Transverse colon (tissue), 4 donors: Measurements from ENCODE around the gene ADCY2. TPM values are rescaled to one million over a fixed set of nuclear protein-coding genes. Genes with fewer than 3 reads are reported as not detected.

Experiments used
- DNase-seq: peaks from one replicate; pipeline ENCODE4 v3.0.0-alpha.2; 2019
- H3K27ac ChIP-seq, 4 donors: fragments of 200-600 bp; sonication (generic); 2 replicates each; pipeline ENCODE4 v1.5.1; 2016 to 2018; ENCODE audit warnings: inconsistent platforms in 4 of 4
- H3K27me3 ChIP-seq: fragments of 200-600 bp; sonication (generic); 2 replicates; pipeline ENCODE4 v1.5.1; 2017; ENCODE audit warnings: inconsistent platforms
- H3K36me3 ChIP-seq, 4 donors: fragments of 200-600 bp; sonication (generic); 2 replicates each; pipeline ENCODE4 v1.5.1; 2017 to 2019; ENCODE audit warnings: inconsistent platforms in 4 of 4
- H3K4me1 ChIP-seq, 4 donors: fragments of 200-600 bp; sonication (generic); 2 replicates each; pipeline ENCODE4 v1.5.1; 2017 to 2020; ENCODE audit warnings: inconsistent platforms in 4 of 4
- H3K4me3 ChIP-seq, 4 donors: fragments of 200-600 bp; sonication (generic); 1 replicate in 1 of 4; 2 replicates in 3 of 4; pipeline versions ENCODE4 v1.5.1 to v1.6.1; 2017 to 2019; ENCODE audit warnings: inconsistent platforms in 4 of 4
- H3K9me3 ChIP-seq, 2 donors: fragments of 200-600 bp; sonication (generic); 2 replicates each; pipeline ENCODE4 v1.5.1; 2017 to 2019; ENCODE audit warnings: inconsistent platforms in 2 of 2
- EP300 ChIP-seq: sonication (generic); formaldehyde crosslinking; IDR thresholded peaks from one replicate; pipeline ENCODE4 v1.6.1; 2017; ENCODE audit warnings: antibody characterized with exemption, low read depth
- POLR2A ChIP-seq: fragments of 450-650 bp; IDR thresholded peaks from one replicate; pipeline ENCODE4 v1.6.1; 2016; ENCODE audit warnings: antibody characterized with exemption, mild to moderate bottlenecking, moderate library complexity
- POLR2AphosphoS5 ChIP-seq, 3 donors: sonication (generic); formaldehyde crosslinking; IDR thresholded peaks; one replicate each; pipeline ENCODE4 v1.6.1; 2016; ENCODE audit warnings: antibody characterized with exemption in 3 of 3
- WGBS, 2 donors: methylation state at CpG; one replicate each; pipeline ENCODE4 v1.1.5; 2018; ENCODE audit warnings: low coverage in 1 of 2; 5-methylcytosine and 5-hydroxymethylcytosine counted together
- in situ Hi-C, 4 donors: fragments of 200-750 bp; cut with MboI; loops; one replicate each; pipeline versions ENCODE4 v1.15.0 to v1.15.1; 2017; ENCODE audit warnings: low sequenced_read_pairs in 3 of 4, low pct_ligation_motif_present in 1 of 4, low pct_unique_long_range_greater_than_20kb in 1 of 4
- intact Hi-C: fragments of 100-400 bp; cut with DNase I; formaldehyde crosslinking; loops from one replicate; pipeline ENCODE4 v1.15.1; 2023; ENCODE audit warnings: low total_unique reads
- total RNA-seq, 4 donors: library from RNA; depleted of rRNA; stranded (reverse); fragments of >200 nt; gene quantifications; one replicate each; pipeline ENCODE4 v1.1.0, GENCODE V29; 2016
- TF ChIP-seq, protein P1 (sequence below), 5 experiments: fragments of 200-600 bp in 3 of 5; fragments of 450-650 bp in 2 of 5; sonication (generic) in 3 of 5; IDR thresholded peaks; 1 replicate in 2 of 5; 2 replicates in 3 of 5; pipeline ENCODE4 v1.5.1; 2016 to 2017; ENCODE audit warnings: antibody characterized with exemption in 5 of 5, inconsistent platforms in 3 of 5, mild to moderate bottlenecking in 2 of 5, moderate library complexity in 1 of 5

Gene ADCY2
- total RNA-seq, 4 donors from 2014 or later, result 1.4 to 4.5 (median 3.1) TPM

DNA sequence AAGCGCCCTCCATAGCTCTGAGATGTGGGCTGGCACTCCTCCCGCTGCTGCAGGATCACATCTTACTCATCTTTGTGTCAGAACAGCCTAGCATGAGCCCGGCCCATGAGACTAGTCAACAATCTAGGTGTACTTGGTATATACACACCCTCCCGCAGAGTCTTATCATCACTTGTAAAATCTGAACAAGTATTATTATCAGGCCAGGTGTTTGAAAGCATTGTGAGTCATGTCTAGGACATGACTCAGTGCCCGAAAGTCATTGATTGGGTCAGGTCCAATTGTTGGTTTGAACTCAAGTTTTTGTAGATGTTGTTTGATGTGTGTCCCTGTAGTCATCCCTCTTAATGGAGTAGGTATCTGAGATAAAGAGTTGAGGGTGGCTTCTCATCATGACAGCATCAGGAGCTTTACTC, 346.3 kb downstream of the ADCY2 start:
- DNase-seq, result no peak

DNA sequence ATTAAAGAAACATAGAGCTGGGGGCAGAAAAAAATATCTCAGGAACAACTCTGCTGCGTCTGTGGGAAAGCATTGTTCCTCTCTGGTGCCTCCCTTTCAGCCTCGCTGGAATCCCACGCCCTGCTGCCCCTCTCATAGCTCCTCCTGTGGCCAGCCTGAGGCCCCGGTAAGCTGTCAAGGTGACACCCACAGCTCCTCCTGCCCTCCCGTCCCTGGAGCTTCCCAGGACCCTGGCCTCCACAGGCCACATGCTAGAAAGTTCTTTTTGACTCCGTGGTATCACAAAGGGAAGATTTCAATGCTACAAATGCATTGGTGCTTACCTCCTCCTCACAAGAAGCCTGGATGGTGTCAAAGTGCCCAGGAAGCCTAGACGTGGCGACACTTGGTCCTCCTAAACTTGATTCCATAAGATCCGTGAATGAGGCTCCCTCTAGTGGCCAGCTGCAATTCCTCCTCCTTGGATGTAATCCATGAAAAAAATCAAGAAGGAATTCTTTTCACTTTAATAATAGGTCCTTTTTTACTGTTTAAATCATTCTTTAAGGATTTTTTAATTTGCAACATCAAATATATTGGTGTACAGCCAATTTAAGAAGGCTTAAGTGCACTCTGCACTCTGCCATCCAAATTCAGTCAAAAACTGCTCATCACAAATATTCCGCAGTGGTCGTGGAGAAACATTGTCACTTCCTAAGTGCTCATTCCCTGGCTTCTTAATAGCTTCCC, 350.1 kb downstream of the ADCY2 start:
- peak; percentile 65 for DNase-seq
- Histone ChIP-seq H3K27ac (no peak overlapping the region), H3K9me3 (no peaks in the 10 kb centered on the region), H3K27me3 (no peaks in the 10 kb centered on the region), H3K4me1 (no peaks in the 10 kb centered on the region), H3K4me3 (no peak overlapping the region), H3K36me3 (no peaks in the 10 kb centered on the region)
- TF ChIP-seq EP300, result no peak
- TF ChIP-seq, protein P1, sequence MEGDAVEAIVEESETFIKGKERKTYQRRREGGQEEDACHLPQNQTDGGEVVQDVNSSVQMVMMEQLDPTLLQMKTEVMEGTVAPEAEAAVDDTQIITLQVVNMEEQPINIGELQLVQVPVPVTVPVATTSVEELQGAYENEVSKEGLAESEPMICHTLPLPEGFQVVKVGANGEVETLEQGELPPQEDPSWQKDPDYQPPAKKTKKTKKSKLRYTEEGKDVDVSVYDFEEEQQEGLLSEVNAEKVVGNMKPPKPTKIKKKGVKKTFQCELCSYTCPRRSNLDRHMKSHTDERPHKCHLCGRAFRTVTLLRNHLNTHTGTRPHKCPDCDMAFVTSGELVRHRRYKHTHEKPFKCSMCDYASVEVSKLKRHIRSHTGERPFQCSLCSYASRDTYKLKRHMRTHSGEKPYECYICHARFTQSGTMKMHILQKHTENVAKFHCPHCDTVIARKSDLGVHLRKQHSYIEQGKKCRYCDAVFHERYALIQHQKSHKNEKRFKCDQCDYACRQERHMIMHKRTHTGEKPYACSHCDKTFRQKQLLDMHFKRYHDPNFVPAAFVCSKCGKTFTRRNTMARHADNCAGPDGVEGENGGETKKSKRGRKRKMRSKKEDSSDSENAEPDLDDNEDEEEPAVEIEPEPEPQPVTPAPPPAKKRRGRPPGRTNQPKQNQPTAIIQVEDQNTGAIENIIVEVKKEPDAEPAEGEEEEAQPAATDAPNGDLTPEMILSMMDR (IDR thresholded peaks at IDR 0.05), result peak; percentile 72 to 92 (median 84)
- in situ Hi-C loops, result loop anchor here in 3 of 4 donors (10.0 kb wide), 2 partner anchors 351 to 981 kb away; partner anchors contain the start of gene ADCY2 (in 1 of the 3)
- WGBS, 2 donors, result 0 to 40% methylated on average over 3 to 11 of the region's 11 CpGs
- intact Hi-C loops, result no loop called here

More for the DNA sequence above, 346.3 kb downstream of the ADCY2 start:
- WGBS, 2 donors, result 40 to 48% methylated on average over 4 to 5 of the region's 5 CpGs
- H3K36me3 ChIP-seq, result no peaks in the 10 kb centered on the region
- intact Hi-C loops (no loop called here), in situ Hi-C loops (loop anchor here in 3 of 4 donors (10.0 kb wide), 2 partner anchors 347 to 977 kb away; partner anchors contain the start of gene ADCY2 (in 1 of the 3))
- no peak overlapping the region for H3K4me3 ChIP-seq
- no peaks in the 10 kb centered on the region for H3K27me3 ChIP-seq
- H3K27ac ChIP-seq, result no peak overlapping the region
- no peak for TF ChIP-seq EP300
- TF ChIP-seq, protein P1 (IDR thresholded peaks at IDR 0.05), result no peak
- TF ChIP-seq POLR2A, result no peak
- no peak for TF ChIP-seq POLR2AphosphoS5 (IDR thresholded peaks at IDR 0.05)
- no peaks in the 10 kb centered on the region for H3K4me1 ChIP-seq
- H3K9me3 ChIP-seq, result no peaks in the 10 kb centered on the region

DNA sequence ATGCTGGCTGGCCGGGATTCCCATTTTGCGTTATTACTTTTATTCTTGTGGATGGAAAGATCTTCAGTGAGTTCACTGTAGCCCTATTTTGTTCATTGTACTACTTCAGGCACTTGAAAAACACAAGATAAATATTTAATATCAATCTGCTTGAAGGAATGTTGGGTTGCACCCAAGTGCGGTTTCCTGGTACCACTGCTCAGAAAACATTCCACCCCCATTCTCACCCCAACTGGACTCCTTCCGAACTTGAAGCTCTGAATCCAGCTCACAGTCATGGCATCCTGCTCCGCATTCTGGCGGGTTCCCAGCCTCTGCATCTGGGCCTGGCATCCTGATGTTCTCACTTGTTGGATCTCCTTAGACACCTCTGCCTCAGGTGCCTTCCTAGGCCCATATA, 351.8 kb downstream of the ADCY2 start:
- Histone ChIP-seq H3K4me1 (no peaks in the 10 kb centered on the region), H3K4me3 (no peak overlapping the region), H3K27me3 (no peaks in the 10 kb centered on the region), H3K9me3 (no peaks in the 10 kb centered on the region), H3K36me3 (no peaks in the 10 kb centered on the region), H3K27ac (no peak overlapping the region)
- in situ Hi-C loops, result loop anchor here in 3 of 4 donors (10.0 kb wide), 2 partner anchors 353 to 983 kb away; partner anchors contain the start of gene ADCY2 (in 1 of the 3)
- intact Hi-C loops, result no loop called here
- 65 to 90% methylated on average over 4 to 6 of the region's 6 CpGs for WGBS, 2 donors
- TF ChIP-seq, protein P1 (IDR thresholded peaks at IDR 0.05), result no peak
- no peak for TF ChIP-seq POLR2AphosphoS5 (IDR thresholded peaks at IDR 0.05)
- TF ChIP-seq POLR2A, result no peak
- TF ChIP-seq EP300, result no peak
- DNase-seq, result no peak

DNA sequence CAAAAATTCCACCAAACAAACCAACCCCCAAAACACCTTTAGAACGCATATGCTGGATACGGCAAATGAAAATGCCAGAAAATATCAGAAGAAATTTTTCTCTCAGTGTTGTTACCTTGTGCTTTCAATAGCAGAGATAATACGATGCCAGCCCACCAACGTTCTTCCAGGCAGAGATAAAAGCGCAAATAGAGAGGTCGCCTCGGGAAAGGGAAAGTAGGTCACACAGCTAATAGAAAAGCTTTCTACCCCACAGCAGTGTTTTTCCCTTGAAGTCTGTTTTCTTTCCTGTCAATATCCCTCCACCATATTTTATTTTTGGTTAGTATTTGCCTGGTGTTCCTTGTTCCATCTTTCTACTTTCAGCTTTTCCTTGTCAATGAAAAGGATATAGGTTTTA, 353.7 kb downstream of the ADCY2 start:
- H3K27ac ChIP-seq, result no peak overlapping the region
- no peaks in the 10 kb centered on the region for H3K36me3 ChIP-seq
- no peaks in the 10 kb centered on the region for H3K27me3 ChIP-seq
- TF ChIP-seq, protein P1 (IDR thresholded peaks at IDR 0.05), result no peak
- intact Hi-C loops (loop anchor here (10.0 kb wide), 1 partner anchor 355 kb away; the partner anchor contains the start of gene ADCY2), in situ Hi-C loops (loop anchor here (10.0 to 25.0 kb wide), 4 partner anchors 355 to 985 kb away; partner anchors contain the start of gene ADCY2 (in 1 of the 4))
- H3K4me3 ChIP-seq, result no peak overlapping the region
- WGBS, 2 donors, result 73 to 78% methylated on average over 6 to 7 of the region's 7 CpGs
- no peaks in the 10 kb centered on the region for H3K4me1 ChIP-seq
- no peaks in the 10 kb centered on the region for H3K9me3 ChIP-seq
- DNase-seq, result no peak
